CD4-positive, alpha-beta T cell treated with Interleukin-2 at 100 ng/mL for 4 hours (primary cell): ENCODE measurements around the gene STMP1.
"Not testable (repeated sequence)": the region's sequence is repeated elsewhere in the genome, so short reads cannot be mapped to it uniquely, and the experiment has no call there.

Source experiments
- DNase-seq: peaks from one replicate; pipeline ENCODE4 v3.0.0-alpha.2; 2020; ENCODE audit warnings: low spot score

The STMP1 gene

DNA sequence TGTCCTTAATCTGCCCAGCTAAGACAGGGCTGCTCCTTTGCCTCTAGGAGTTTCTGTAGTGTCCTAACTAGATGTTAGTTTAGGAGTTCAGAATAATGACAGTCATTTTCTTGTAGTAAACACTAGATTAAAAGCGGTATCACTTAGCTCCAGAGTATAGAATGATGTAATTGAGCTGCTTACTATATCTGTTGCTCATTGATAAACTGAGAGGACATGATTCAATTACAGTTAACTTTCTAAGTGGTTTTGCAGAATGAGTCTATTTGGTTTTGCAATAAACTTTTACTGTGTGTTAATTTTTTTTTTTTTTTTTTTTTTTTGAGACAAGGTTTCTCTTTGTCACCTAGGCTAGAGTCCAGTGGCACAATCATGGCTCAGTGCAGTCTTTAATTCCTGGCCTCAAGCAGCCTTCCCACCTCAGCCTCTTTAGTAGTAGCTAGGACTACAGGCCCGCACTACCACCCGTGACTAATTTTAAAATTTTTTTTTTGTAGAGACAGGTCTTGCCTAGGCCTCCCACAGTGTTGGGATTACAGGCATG lies 1.8 kb downstream of the STMP1 start:
- no peak for DNase-seq

- no peak for DNase-seq
Measured at GRCh38 chr7:135665042-135665441, 2.7 kb downstream of the STMP1 start.

DNA sequence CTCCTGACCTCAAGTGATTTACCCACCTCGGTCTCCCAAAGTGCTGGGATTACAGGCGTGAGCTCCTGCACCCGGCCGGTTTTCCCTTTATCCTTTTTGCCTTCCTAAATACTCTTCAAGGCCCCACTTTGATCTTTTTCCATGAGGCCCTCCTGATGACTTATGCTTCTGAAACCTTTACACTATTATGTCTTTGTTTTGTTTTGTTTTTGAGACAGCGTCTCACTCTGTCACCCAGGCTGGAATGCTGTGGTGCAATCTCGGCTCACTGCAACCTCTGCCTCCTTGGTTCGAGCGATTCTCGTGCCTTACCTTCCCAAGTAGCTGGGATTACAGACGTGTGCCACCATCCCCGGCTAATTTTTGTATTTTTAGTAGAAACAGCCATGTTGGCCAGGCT lies 3.8 kb downstream of the STMP1 start:
- no peak for DNase-seq

GRCh38 chr7:135666846-135667245 lies 4.5 kb downstream of the STMP1 start:
- peak; percentile 1 for DNase-seq

GRCh38 chr7:135667626-135668025 lies 5.3 kb downstream of the STMP1 start:
- not testable (repeated sequence) for DNase-seq

GRCh38 chr7:135668852-135669395 lies 6.6 kb downstream of the STMP1 start:
- DNase-seq = not testable (repeated sequence)

GRCh38 chr7:135669774-135670173 lies 7.5 kb downstream of the STMP1 start:
- DNase-seq = no peak

DNA sequence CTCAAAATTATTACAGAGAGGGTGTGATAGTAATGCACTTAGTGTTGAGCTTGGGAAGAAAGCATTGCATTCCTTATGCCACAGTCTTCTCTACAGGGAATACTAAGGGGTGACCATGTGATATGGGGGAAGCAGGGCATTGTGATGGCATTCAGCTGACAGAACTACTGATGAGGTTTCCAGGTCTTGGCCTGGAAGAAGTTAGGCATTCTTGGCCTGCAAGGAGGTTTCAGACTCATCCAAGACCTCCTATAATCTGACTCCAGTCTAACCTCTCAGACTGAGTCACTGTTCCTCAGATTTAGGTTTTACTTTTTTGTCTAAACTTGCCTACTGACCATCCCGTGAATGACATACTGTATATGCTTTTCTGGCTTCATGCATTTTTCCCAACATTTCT lies 7.9 kb downstream of the STMP1 start:
- no peak for DNase-seq

DNA sequence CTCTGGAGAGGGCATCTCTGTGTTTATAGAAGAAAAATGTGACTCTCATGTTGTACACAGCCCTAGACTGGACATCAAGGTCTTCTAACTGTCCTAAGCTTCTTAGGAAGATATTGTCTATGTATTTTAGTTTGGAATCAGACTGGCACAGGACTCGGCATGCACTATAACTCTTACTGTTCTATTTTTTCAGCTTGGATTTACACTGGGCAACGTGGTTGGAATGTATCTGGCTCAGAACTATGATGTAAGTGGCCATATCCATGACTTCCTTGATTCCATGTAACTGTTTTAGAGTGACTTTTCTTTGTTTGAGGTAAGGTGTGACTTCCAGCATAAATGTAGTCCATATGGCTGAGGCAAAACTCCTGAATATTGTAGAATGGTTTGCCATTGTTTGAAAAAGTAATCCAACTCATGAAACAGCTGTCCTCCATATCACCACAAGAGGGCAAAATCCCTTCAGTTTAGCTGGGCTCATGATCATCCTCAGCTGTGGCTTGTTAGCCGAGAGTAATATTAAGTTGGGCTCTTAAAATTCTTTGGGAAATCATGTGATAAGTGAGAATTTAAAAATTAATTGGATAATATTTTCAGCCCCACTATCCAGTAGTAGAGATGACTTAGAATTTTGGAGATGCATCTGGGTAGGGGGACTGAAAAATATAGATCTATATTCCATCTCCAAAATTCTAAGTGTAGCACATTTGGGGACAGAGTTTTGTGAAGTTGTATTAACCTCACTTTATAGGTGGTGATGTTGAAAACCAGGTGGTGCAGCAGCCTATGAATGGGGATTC lies 10.4 kb downstream of the STMP1 start:
- peak; percentile 19 for DNase-seq

DNA sequence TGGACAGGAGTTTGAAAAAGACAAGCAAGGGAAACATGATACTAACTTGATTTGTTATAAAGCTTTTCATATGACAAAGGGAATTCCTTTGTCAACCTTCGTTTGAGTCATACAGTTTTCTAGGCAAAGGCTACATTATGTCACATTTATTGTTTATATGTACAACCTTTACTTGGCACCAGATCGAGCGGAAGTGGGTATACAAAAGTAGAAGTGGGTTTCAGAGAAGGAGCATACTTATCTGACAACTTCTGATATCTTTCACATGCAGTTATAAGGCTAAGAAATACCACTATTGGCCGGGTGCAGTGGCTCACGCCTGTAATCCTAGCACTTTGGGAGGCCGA lies 11.0 kb downstream of the STMP1 start:
- no peak for DNase-seq

DNA sequence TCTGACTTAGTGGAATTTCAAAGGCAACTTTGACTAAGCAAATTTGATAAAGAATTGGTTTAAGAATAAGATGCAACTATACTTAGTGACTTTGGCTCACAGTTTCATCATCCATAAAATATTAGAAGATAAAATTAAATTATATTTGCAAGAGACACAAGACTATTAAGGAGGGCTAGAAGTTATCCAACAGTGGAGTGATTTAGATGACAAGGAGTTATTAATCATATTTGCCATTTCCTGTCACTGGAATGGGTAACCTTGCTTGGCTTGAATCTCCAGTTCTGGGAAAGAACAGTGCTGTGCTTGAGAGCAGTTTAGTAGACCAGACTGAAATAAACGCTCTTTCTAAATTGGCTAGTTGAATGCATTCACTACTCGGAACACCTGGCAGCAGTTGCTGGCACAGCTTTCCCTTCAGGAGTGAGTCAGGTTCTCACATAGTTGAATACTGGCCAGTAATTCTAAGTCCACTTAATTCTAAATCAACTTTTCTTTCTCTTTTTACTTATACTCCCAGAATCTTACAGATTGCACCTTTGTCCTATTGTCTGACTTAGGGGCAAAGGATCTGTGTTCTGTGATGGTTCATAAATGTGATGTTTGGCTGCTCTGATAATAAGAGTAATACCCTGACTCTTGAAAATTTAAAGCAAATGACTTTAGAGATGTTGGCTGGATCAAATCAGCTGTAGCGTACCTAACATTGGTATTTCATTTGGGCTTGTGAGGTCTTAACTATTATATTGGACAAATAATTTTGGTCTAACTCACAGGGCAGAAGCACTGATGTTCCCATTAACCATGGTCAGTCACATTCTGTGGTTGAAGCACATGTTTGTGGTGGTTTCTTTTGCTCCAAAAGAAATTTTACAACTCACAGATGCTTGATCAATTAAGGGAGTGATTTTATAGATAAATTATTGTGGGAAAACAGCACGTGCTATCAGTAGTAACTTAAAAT lies 16.6 kb downstream of the STMP1 start:
- no peak for DNase-seq

DNA sequence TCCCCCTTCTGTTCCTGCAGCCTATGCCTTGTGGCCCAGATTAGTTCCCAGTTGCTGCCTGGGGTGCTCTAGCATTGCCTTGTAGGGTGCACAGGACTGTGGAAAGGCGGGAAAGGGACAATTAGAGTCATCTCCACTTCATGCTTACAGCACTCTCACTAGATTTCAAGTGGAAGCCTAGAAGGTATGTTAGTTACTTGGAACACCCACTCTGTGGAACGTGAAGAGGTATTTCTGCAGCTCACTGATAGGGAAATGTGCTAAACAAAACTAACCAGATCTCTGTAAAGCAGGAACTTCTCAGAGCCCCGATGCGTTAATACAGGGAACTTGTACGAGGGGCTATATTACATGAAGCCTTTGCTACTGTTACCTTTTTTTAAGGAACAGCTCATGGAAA lies 19.4 kb downstream of the STMP1 start:
- no peak for DNase-seq

DNA sequence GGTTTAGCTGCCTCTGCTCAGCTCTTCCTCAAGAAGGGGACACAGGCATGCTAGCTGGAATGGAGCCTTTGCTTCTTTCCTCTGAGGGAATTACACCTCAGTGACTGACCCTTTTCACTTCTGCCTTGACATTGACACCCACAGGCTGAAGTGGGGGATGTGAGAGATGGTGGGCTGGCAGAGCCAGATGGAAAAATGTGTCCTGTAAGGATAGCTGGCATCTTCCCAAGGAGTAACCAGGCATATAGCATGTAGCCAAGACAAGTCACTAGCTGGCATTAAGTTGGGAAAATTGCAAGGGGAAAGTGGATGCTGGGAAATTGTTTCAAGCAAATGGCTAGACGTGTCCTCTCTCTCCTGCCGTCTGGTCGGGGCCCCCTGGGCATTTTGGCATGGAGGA lies 19.9 kb downstream of the STMP1 start:
- DNase-seq = no peak

DNA sequence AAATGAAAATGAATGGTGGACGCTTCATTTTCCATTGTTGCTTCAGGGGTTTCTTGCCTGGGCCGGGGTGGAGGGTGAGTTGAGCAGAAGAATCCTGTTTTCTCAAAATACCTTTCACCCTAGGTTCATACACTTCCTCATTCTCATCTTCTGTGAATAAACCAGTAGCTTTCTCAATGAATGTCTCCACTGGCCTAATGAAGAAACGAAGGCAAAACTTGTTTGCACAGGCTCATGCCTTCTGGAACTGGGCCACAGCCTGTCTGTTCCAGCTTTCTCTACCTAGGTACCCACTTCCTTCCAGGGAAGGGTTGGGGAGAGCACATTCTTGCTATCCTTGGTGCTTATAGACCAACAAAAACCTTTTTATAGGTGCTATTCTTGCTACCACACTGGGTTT lies 21.3 kb downstream of the STMP1 start:
- DNase-seq = no peak

GRCh38 chr7:135684136-135684535 lies 21.8 kb downstream of the STMP1 start:
- DNase-seq = no peak

DNA sequence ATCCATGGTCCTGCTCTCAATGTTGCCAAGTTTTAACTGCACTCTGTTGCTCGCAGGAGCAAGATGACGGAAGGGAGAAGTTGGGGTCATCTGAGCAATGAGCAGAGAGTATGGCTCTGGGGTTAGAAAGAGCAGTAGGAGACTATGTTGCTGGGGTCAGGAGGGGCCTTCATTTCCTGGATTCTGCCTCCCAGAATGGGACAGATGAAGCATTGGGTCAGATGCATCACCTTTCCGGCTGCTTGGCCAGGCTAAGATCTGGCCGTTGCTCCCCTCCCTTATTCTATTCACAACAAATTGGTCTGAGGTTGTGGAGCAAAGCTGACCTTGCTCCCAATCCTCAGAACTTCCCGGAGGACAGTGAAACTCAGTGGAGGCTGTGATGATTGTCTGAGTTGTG lies 22.4 kb downstream of the STMP1 start:
- DNase-seq = no peak

DNA sequence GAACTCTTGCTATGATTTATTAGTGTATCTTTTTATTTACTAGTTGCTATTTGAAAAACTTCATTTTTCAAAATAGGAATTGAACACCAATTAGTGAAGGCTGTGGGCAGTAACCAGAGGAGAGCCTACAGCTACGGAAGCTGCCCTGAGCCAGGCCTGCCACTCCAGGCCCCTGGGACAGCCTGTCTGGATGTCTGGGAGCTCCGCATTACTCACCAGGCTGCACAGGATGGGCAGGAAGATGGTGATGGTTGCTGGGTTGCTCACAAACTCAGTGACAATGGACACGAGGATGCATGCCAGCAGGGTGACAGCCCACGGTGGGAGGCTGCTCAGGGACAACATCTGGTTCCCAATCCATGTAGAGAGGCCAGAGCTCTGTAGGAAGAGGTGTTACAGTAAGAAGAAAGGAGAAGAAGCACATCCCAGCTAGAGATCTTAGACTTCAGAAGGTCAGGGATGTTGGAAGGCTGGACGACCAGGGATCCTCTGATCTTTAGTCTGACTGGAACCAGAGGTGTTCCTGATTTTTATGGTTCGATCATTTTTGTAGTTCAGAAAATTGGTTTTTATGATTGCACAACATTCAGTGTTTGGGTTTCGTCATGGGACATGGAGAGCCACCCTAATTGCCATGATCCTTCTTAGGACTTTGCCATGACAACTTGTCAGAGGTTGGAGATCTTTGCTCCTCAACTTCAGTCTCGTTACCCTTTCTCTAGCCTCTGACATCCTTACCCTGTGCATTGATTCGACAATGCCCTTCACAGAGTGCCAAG lies 23.2 kb downstream of the STMP1 start:
- DNase-seq = no peak

- no peak for DNase-seq
Measured at GRCh38 chr7:135687466-135687865, 25.2 kb downstream of the STMP1 start.

DNA sequence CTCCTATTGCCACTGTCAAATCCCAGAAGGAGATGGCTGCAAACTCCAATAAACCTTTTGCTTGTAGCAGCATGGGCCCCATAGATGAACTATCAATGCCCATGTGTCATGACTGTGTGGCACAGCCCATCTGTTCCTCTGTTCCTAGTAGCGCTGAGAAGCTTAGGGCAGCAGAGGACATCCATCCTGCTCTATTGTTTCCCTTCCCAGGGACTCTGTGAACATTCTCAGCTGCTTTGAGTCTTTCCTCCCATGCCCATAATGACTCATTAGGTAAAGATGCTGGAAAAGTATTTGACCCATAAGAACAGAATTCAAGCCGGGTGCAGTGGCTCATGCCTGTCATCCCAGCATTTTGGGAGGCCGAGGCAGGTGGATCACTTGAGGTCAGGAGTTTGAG lies 28.3 kb downstream of the STMP1 start:
- DNase-seq = no peak

DNA sequence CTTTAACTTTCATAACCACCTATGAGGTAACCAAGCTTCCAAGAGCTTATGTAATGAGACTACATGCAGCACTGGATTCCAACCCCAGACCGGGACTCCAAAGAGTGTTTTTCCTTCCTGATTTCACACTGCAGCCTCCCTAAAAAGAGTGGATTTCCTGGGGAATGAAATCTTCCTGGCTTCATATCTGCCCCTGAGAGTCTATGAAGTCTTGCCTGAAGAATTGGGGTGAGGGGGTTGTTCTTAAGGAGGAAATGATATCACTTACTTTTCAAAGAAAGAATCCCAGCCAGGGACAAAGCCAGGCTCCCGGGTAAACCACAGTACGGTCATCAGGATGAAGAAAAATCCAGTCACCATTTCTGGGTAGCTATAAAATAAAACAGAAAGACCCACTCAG lies 29.7 kb downstream of the STMP1 start:
- DNase-seq = no peak

DNA sequence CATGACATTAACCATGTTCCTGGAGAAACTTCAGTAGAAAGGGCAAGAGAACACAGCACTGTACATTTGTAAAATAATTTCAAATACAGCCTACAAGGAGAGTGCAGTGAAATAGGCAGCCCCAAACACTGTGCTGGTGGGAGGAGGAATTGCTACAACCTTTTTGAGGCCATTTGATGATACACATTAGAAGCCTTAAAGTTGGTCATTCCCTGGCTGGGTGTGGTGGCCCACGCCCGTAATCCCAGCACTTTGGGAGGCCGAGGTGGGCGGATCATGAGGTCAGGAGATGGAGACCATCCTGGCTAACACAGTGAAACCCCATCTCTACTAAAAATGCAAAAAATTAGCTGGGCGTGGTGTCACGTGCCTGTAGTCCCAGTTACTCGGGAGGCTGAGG lies 30.3 kb downstream of the STMP1 start:
- DNase-seq = not testable (repeated sequence)

DNA sequence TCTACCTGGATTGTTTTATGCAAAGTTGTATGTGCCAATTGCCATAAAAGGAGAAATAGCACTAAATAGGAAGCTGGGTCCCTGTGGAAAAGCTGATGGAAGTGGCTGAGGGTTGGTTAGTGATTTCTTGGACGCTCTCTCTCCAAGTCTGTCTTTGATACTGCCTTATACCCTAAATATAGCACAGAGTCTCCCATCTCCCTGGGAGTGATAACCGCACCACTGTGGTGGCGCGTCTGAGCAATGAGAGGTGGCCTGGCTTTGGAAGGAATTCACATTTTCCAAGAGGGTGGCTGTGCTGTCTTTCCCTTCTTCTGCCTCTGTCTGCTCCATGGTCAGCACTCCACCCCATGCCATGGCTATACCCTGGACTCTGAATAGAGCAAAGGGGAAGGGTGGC lies 31.2 kb downstream of the STMP1 start:
- no peak for DNase-seq
